ENCODE results near the gene PTPMT1.

PTPMT1 gene

GRCh38 chr11:47586098-47586855 lies 20.9 kb downstream of the PTPMT1 start, which contains the start of gene FAM180B:
Gene FAM180B, plus strand, starts transcription at chr11:47586678. Its CDS starts 91 bp downstream, at chr11:47586769.
- DNase-seq: no peak

- no peak for DNase-seq
These were observed 21.8 kb downstream of the PTPMT1 start for GRCh38 chr11:47587039-47587716.

- no peak for DNase-seq
These were observed 22.4 kb downstream of the PTPMT1 start for GRCh38 chr11:47587723-47588326.

- DNase-seq: no peak
These were observed 23.7 kb downstream of the PTPMT1 start for GRCh38 chr11:47589118-47589517.

GRCh38 chr11:47589584-47589976 lies 24.2 kb downstream of the PTPMT1 start:
- no peak for DNase-seq

- no peak for DNase-seq
These were observed 24.8 kb downstream of the PTPMT1 start for GRCh38 chr11:47589977-47590861.

- no peak for DNase-seq
These were observed 26.4 kb downstream of the PTPMT1 start for GRCh38 chr11:47591764-47592163.

GRCh38 chr11:47592251-47592650 lies 26.9 kb downstream of the PTPMT1 start:
- no peak for DNase-seq

- no peak for DNase-seq
These were observed 27.6 kb downstream of the PTPMT1 start for GRCh38 chr11:47592970-47593369.

- DNase-seq: no peak
These were observed 28.1 kb downstream of the PTPMT1 start for GRCh38 chr11:47593492-47593933.

GRCh38 chr11:47593934-47594855 lies 28.8 kb downstream of the PTPMT1 start, which contains the start of gene C1QTNF4:
Gene C1QTNF4, minus strand, starts transcription at chr11:47594411. Its CDS starts 3,601 bp downstream, at chr11:47590810.
- no peak for DNase-seq

GRCh38 chr11:47595029-47595428 lies 29.6 kb downstream of the PTPMT1 start:
- DNase-seq: no peak

- DNase-seq: no peak
These were observed 30.6 kb downstream of the PTPMT1 start for GRCh38 chr11:47595967-47596366.

- no peak for DNase-seq
These were observed 34.5 kb downstream of the PTPMT1 start for GRCh38 chr11:47599902-47600301.

- no peak for DNase-seq
These were observed 37.9 kb downstream of the PTPMT1 start for GRCh38 chr11:47603295-47603694.

- DNase-seq: no peak
These were observed 40.5 kb downstream of the PTPMT1 start for GRCh38 chr11:47605921-47606320.

- no peak for DNase-seq
These were observed 41.3 kb downstream of the PTPMT1 start for GRCh38 chr11:47606731-47607130.

GRCh38 chr11:47607380-47607779 lies 42.0 kb downstream of the PTPMT1 start:
- DNase-seq: no peak

GRCh38 chr11:47609675-47610074 lies 44.3 kb downstream of the PTPMT1 start:
- no peak for DNase-seq

- DNase-seq: no peak
These were observed 46.0 kb downstream of the PTPMT1 start for GRCh38 chr11:47611348-47611794.

GRCh38 chr11:47615249-47615648 lies 49.9 kb downstream of the PTPMT1 start:
- no peak for DNase-seq
